ENCODE data around the gene PSMB2.

Gene PSMB2

DNA sequence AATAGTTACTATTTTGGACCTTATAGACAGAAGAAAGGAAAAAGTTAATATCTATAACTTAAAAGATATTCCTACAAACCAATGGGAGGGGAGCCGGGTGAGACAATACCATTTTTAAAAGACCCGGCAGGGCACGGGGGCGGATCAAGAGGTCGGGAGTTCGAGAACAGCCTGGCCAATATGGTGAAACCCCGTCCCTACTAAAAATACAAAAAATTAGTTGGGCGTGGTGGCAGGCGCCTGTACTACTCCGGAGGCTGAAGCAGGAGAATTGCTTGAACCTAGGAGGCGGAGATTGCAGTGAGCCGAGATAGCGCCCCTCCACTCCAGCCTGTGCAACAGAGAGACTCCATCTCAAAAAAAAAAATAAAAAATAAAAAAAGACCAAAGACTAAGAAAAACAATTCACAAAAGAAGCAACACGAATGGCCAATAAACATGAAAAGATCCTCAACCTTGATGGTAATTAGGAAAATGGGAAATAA, 1.2 kb upstream of the PSMB2 start:
- no peak for DNase-seq (ENCODE audit: low read depth)

DNA sequence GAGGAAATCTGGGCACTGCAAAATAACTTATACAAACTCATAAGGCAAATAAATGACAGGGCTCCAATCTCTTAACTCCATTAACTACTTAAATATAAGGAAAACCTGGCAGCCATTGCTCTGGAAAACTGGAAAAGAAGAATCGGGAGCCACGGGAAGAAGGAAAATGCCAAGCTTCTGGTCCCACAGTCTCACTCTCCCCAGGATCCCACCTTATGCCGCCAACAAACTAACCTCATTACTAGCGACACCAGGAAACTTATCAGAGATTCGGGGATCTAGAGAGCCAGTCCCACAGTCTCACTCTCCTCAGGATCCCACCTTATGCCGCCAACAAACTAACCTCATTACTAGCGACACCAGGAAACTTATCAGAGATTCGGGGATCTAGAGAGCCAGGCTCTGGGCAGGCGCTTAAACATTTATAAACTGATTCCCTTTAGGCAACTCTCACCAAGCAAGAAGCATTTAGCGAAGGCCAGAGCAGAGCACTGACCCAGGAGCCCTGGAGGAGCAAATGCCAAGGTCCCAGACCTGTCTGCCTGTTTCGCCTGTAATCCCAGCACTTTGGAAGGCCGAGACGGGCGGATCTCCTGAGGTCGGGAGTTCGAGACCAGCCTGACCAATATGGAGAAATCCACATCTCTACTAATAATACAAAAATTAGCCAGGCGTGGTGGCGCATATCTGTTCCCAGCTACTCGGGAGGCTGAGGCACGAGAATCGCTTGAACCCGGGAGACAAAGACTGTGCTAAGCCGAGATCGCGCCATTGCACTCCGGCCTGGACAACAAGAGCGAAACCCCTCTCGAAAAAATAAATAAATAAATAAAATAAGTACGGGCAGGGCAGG, 720 bp downstream of the PSMB2 start:
- no peak for DNase-seq (ENCODE audit: low read depth)

DNA sequence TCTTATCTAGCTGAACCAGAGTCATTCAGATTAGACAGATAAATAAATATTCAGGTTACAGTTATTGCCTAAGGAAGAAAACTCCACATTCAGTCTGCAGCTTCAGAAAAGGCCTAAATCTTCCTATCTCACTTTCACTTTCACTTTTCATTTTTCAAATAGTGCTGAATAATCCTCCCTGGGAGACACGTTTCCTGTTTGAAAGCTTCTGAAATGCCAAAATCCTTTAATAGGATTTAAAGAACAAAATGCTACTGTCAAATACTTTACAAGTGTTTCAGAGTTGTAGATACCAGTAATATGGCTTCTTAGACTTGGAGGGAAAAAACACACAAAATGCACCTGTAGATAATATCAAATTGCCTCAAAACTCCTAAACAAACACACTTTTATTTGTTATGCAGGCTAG, 3.9 kb downstream of the PSMB2 start:
- no peak for DNase-seq (ENCODE audit: low read depth)

DNA sequence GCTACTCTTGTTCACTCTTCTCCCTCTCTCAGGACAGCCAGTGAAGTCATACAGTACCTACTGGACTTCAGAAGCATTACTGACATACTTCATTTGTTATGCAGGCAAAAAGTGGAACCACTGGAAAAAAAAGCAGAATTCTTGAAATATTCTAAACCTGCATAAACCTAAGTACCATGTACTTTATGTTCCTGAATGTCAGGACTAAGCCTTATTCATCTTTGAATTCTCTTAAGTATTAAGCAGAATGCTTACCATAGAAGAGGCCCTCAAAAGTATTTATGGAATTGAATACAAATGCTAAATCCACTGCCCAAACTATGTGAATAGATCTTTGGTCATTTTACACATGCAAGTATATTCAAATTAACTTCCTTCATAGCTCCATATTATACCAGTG, 7.8 kb downstream of the PSMB2 start:
- no peak for DNase-seq (ENCODE audit: low read depth)

DNA sequence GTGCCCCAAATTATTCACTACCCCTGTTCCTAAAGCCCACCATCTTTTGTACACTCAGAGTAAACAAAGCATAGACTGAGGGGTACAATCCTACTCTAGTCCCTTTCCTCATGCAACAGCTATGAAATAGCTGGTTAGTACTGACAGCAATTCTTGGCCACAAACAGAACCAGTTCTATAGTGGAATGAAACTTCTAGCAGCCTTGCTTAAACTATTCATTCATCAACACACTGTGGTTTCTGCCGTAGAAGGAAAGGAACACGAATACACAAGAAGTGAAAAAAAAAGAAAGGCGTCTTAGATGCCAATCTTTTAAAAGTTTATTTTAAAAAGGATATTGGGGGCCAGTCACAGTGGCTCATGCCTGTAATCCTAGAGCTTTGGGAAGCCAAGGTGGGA, 9.9 kb downstream of the PSMB2 start:
- no peak for DNase-seq (ENCODE audit: low read depth)

DNA sequence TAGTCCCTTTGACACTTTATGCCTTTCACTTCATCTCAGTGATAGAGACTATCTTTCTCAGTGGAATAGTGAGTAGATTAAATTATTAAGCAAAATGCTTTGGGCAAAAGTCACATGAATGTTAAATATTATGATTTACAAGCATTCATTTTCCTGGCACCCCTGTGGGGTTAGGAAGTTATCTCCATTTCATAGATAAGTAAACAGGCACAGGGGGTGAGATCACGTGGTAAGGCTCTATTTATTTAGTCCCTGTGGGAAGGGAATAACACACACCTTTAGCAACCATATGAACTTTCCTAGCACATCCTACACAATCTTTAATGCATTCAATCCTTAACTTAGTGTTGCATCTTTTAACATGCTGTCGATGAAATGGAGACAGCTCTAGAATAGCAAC, 12.3 kb downstream of the PSMB2 start:
- DNase-seq (ENCODE audit: low read depth), result no peak

DNA sequence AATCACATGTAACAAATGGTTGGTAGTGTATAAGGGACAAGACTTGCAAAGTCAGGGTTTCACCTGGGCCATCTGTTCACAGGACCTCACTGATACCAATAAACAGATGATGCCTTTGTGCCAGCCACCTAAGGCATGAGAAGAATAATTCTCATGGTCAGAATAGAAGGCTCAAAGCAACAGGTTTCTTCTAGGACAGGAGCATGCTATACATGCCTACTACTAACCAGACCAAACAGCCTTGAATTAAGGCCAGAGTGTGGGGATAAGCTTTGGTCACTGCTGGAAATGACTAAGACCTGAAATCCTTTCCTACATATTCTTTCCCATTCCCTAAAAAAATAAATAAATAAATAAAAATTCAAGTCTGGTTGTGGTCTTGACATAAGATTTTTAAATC, 17.5 kb downstream of the PSMB2 start:
- no peak for DNase-seq (ENCODE audit: low read depth)

DNA sequence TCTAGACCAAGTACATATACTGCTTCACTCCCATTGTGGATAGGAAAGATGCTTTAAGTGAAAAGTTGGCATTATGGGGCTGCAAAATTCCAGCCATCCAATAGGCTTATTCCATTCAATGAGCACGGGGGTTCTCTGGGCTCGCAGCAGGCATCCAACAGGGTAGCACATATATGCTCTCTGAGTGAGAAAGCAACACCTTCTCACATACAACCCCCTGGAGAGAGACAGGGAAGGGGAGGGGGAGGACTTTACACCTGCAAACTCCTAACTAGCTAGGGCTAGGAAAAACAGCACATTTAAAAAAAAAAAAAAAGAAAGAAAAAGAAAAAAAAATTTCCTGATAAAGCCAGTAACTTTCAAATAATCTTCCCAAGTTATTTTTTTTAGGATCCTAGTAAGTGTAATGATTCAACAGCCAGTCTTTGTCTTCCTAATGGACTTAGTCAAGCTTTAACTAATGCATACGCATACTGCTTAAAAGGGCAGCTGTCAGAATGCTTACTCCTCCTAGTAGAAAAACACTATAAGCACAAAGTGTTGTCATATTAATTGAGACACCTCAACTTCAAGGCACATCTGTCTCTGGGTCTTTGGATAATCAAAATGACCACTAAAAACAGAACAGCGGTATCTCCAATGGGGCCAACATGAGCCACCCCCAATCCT, 18.7 kb downstream of the PSMB2 start:
- DNase-seq (ENCODE audit: low read depth), result no peak

DNA sequence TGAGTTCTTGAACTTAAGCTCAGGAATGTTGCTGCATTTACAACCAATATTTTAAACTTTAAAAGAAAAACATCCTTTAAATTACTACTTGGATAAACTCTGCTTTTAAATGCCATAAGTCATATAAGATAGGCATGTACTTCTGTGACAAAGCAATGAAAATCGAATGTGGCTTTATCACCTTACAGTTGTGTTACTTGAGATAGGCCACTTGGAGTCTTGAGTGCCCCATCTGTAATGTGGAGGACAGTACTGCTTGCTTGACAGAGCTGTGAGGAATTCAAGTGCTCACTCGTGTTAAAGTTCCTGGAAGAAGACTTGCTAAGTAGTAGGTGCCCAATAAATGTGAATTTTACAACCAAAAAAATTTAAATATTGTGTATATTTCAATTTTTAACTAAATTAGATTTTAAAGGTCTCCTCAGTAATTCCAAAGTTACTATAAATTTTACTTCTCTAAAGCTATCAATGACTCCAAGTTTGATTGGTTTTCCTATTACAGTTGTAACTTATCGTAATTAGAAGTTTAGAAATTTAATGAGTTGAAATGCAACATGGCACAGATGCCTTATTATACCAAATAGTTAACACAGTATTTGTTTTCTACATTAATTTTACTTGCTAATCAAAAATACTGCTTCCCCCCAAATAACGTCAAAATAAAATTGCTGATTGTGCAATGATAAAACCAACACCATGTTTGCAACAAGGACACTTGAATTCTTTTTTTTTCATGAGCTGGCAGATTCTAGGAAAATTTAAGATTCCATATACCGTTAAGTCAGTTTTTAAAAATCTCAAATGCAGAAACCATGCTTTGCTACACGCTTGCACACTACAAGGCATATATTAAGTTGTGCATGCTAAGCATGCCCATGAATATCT, 21.8 kb downstream of the PSMB2 start:
- no peak for DNase-seq (ENCODE audit: low read depth)

DNA sequence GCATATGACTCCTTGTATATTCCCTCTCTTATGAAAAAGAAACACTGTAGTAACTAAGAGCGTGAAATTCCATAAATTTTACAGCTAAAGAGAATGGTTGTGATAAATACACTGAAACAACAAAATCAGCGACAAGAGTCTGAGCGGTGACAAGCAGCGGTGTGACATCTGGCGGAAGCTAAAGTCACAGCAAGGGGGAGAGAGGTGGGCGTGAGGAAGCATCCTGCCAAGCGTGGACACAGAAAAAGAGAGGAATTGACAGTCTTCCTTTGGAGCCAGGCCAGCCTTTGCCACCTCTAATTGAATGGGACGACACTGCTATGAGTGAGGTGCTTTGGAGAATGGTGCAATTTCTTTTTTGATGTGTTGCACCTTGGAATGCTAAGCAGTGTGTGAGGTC, 25.9 kb downstream of the PSMB2 start:
- DNase-seq (ENCODE audit: low read depth), result no peak

DNA sequence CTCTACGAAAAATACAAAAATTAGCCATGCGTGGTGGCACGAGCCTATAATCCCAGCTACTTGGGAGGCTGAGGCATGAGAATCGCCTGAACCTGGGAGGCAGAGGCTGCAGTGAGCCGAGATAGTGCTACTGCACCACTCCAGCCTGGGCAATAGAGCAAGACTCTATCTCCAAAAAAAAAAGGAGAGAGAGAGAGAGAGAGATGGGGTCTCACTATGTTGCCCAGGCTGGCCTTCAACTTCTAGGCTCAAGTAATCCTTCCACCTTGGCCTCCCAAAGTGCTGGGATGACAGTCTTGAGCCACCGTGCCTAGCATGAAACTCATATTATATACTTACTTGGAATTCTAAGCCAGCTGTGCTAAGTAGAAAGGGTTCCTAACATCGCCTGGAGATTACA, 29.7 kb downstream of the PSMB2 start:
- no peak for DNase-seq (ENCODE audit: low read depth)

DNA sequence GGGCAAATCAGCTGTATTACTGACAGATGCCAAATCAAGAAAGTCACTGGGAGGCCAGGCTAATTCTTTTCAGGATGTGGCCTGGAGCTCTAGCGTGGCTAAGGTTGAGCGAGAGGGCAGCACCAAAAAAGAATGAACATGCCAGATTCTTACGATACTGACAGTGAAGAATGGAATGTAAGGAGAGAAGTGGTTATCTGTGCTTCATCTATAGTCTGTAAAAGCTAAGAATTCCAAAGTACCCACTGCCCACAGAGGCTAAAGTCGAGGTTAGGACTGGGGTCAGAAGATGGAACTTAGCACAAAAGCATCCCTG, 35.5 kb downstream of the PSMB2 start:
- DNase-seq (ENCODE audit: low read depth), result no peak

DNA sequence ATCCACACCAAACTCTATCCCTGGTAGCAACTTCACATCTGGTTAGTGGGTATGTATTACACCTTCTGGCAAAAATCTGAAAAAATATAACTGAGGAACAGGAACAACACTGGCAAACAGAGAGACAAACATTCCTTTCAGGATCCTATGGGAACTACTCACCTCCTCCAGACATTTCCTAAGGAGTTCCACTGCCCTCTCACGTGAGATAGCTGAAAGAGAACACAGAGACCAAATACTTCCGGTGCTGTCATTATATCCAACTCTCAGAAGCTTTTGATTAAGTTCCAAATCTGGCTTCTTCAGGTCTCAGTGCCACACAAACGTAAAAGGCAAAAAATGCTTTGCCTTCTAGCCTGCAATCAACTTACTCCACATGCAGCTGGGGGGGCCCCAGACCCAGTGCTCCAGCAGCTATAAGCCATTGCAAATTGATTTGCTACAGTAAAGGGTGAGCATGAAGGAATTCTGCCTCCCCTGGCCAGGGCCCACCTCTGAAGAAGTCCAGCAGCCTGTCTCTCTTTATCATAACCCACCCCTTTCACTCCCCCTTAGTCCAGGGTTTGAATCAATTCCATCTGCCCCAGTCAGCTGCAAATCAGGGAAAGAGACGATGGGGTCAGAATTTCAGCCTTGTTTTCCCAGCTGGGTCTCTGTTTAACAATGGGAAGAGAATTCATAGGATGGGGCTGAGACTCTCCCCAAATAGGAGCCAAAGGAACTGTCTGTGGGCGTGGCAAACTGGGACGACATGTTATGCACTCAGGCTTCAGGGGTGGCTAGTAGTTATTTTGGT, 36.1 kb downstream of the PSMB2 start:
- DNase-seq (ENCODE audit: low read depth), result no peak

DNA sequence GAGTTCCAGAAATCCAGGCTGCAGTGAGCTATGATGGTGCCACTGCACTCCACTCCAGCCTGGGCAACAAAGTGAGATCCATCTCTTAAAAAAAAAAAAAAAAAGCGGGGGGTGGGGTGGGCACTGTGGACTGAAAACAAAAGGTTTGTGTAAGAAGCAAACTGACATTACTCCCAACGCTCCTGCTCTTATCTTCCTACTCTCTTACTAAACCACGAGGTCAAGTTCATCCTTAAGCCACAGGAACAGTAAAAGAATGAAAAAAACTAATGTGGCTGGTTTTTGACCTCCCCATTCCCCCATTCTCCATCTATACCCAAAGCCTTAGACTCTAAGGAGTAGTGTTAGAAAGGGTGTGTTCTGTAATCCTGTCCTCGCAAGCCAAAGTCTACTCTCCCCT, 37.4 kb downstream of the PSMB2 start:
- no peak for DNase-seq (ENCODE audit: low read depth)

DNA sequence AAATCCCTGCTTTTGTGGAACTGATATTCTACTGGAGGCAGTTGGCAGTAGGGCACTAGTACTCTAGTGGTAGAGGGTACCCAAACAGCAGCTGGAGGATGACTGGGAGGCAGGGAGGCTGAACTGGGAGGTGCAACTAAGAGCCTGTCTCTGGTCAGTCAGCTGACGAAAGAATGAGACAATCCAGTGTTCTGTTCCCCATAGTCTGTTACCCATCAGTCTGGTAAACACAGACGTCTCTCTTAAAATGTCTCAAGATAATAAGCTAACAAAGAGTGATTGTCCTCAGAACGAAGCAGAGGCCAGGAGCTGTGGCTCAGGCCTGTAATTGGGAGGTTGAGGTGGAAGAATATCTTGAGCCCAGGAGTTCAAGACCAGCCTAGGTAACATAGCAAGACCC, 37.9 kb downstream of the PSMB2 start:
- DNase-seq (ENCODE audit: low read depth), result no peak

DNA sequence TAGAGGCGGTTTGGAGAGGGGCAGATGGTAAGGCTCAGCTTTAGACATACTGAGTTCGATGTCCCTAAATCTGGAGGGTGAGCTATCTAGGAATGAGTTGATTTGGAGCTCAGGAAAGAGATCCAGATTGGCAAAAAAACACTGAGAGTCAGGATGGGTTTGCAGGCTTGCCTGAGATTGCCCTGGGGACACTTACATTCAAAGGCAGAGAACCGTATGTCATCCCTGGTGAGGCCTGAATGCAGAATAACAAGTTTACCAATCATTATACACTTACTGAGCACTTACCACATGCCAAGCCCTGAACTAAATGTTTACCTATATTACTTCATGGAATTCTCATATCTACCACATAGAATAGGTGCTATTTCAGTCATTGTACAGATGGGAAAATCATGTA, 40.7 kb downstream of the PSMB2 start:
- no peak for DNase-seq (ENCODE audit: low read depth)

DNA sequence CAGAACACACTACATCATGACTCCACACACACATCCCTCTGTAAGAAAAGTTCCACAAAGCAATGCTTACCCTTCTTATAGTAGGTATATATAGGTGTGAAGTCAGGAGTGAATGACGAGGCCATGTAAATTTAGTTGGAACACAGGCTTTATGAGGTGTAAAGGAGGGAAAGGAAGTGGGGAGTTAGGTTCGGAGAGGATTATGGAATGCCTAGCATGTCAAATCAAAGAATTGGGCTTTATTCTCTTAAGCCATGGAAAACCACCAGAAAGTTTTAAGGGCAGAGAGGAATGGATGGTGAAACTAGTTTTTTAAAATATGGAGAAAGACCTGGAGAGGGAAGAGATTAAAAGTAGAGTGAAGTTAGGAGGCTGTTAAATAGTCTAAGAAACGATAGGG, 41.9 kb downstream of the PSMB2 start:
- no peak for DNase-seq (ENCODE audit: low read depth)

DNA sequence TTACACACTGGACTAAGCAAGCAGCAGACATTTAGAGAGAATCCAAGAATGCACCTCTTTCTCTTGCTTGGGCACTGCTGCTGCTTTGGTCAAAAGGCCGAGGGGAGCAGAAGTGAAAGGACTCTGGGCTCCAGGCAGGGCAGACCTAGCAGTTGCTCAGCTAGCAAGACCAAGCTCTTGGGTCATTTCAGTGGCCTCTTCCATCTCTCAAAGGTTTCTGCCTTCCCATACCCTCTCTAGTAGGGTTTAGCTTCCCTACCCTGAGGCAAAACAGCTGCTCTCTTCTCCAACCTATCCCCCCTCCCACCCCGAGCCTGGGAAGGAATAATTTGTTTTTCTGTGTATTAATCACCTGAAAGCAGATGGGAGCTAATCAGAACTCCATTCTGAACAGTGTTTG, 42.4 kb downstream of the PSMB2 start:
- DNase-seq (ENCODE audit: low read depth), result no peak

DNA sequence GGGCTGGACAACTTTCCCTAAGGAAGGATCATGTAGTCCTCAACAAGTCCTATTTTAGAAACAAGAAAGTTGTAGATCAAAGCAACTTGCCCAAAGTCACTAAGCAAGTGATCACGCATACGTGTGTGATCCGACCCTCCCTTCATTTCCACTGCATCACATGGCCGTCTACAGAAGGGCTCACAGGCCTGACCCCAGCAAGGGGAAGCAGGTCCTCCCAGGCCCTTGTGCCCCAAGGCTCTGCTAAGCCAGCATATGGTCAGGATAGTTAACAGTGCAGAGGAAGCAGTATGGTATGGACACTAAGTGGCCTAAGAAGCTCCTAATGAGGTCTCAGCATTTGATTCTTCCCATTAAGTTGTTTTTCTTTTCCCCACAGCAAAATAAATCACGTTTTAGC, 43.5 kb downstream of the PSMB2 start:
- DNase-seq (ENCODE audit: low read depth), result no peak

DNA sequence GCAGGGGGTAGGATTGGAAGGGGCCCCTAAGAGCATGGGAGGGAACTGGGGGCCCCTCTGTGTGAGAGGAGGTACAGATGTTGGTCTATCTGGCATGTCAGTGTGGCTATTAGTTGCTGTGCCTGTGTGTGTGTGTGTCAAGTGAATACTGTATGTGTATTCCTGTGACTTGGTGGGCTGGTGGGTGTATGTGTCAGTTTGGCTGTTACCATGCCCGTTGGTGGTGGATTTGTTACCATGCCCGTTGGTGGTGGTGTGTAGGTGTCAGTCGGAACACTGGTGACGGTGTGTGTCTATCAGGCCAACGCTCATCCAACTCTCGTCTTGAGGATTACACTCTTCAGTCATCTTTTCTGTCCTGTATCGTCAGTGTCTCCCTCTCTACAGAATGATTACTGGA, 45.6 kb downstream of the PSMB2 start:
- no peak for DNase-seq (ENCODE audit: low read depth)

DNA sequence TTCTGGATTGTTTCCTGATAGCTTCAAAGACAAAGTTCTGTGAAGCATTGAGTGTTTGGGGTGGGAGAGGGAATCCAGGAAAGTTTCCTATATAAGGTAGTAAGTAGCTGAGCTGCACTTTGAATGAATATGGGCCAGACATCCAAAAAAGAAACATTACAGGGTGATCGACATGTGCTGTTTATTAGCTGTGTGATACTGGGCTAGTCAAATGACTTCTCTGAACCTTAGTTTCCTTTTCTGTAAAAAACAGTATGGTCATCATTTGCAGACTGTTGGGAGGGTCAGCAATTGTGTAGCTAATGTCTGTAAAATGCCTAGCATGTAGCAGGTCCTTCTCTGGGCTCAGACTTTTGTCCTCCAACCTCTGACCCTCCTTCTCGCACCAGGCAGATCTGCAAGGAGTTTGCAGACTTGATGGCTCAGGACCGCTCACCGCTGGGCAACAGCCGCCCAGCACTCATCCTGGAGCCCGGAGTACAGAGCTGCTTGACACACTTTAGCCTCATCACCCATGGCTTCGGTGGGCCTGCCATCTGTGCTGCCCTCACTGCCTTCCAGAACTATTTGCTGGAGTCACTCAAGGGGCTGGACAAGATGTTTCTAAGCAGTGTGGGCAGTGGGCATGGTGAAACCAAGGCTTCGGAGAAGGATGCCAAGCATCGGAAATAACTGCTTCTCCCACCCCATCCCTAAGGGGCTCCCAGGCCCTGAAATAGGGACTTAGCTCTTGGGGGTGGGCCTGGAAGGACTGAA, 47.1 kb downstream of the PSMB2 start:
- no peak for DNase-seq (ENCODE audit: low read depth)
